Activated CD8-positive, alpha-beta T cell treated with anti-CD3 and anti-CD28 coated beads for 36 hours (primary cell): ENCODE results near the gene CRYGD. TPM values are rescaled to one million over a fixed set of nuclear protein-coding genes. Genes with fewer than 3 reads are reported as not detected.

Experiments
- ATAC-seq: fragments of 200-7000 bp; cut with Tn5 transposase; one replicate; pipeline ENCODE4 v1.10.0; 2021; ENCODE audit warnings: mild to moderate bottlenecking, moderate library complexity
- CTCF ChIA-PET: fragments of 350-600 bp; sonication (Branson Sonifier 250); formaldehyde crosslinking; loops from one replicate; lab custom pipeline; 2021; ENCODE audit warnings: antibody characterized with exemption; lab: Charles Lee
- POLR2A ChIA-PET: fragments of 350-600 bp; sonication (Branson Sonifier 250); formaldehyde crosslinking; loops from one replicate; lab custom pipeline; 2021; ENCODE audit warnings: antibody characterized with exemption; lab: Charles Lee
- DNase-seq: peaks from one replicate; pipeline ENCODE4 v3.0.0-alpha.2; 2020
- H3K27ac Mint-ChIP-seq: one replicate; pipeline ENCODE4 v1.8.0; 2021; ENCODE audit warnings: mild to moderate bottlenecking, mixed read lengths
- H3K27me3 Mint-ChIP-seq: one replicate; pipeline ENCODE4 v1.8.0; 2021; ENCODE audit warnings: mixed read lengths
- H3K36me3 Mint-ChIP-seq: one replicate; pipeline ENCODE4 v1.8.0; 2021; ENCODE audit warnings: low read depth, mixed read lengths
- H3K4me1 Mint-ChIP-seq: one replicate; pipeline ENCODE4 v1.8.0; 2021; ENCODE audit warnings: low read depth, mixed read lengths
- H3K4me3 Mint-ChIP-seq: one replicate; pipeline ENCODE4 v1.8.0; 2021; ENCODE audit warnings: mild to moderate bottlenecking, moderate library complexity, mixed read lengths
- H3K9me3 Mint-ChIP-seq: one replicate; pipeline ENCODE4 v1.8.0; 2021; ENCODE audit warnings: mixed read lengths
- CTCF ChIP-seq: fragments of 200-600 bp; IDR thresholded peaks from one replicate; pipeline ENCODE4 v1.8.0; 2022; ENCODE audit warnings: antibody characterized with exemption, mild to moderate bottlenecking
- intact Hi-C: fragments of 100-400 bp; cut with micrococcal nuclease; formaldehyde crosslinking; loops from one replicate; pipeline ENCODE4 v1.10.0; 2022
- total RNA-seq, 2 experiments: library from RNA; stranded (reverse); gene quantifications; one replicate each; pipeline ENCODE4 v1.2.3, GENCODE V29; 2021

CRYGD gene
- total RNA-seq, 2 experiments from 2014 or later = not detected

DNA sequence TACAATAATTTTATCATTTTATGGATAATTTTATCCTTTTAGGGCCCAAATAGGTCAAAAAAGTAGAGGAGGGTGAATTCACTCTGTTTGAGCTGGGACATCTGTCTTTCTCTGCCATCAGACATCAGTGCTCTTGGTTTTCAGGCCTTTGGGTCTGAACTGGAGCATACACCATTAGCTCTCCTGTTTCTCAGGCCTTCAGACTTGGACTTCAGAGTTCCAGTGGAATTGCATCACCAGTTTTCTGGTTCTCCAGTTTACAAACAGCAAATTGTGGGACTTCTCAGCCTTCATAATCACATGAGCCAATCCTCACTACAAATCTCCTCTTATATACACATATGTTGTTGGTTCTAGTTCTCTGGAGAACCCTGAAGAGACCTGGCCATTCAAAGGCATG is 33.9 kb downstream of the CRYGD start:
- intact Hi-C loops = no loop called here
- CTCF ChIA-PET = interaction anchor here (1.1 to 2.3 kb wide), 2 partner anchors 14 to 18 kb away, joined by 3 to 5 read pairs; no protein-coding TSS in a partner anchor
- DNase-seq = no peak
- Mint-ChIP-seq H3K27ac (no peak overlapping the region), H3K9me3 (peaks cover 3% of the 10 kb centered on the region), H3K4me3 (no peak overlapping the region), H3K4me1 (no peaks in the 10 kb centered on the region), H3K27me3 (no peaks in the 10 kb centered on the region), H3K36me3 (no peaks in the 10 kb centered on the region)
- POLR2A ChIA-PET = interaction anchor here (0.7 kb wide), 1 partner anchor 31 kb away, joined by 3 read pairs; no protein-coding TSS in a partner anchor
- TF ChIP-seq CTCF = no peak
- ATAC-seq = no peak

- TF ChIP-seq CTCF = no peak
- ChIA-PET CTCF (interaction anchor here (1.2 kb wide), 1 partner anchor 14 kb away, joined by 3 read pairs; no protein-coding TSS in a partner anchor), POLR2A (no interaction called here)
- no peak overlapping the region for H3K27ac Mint-ChIP-seq
- H3K4me3 Mint-ChIP-seq = no peak overlapping the region
- DNase-seq (no peak), ATAC-seq (no peak)
- no peaks in the 10 kb centered on the region for H3K4me1 Mint-ChIP-seq
- intact Hi-C loops = no loop called here
- H3K9me3 Mint-ChIP-seq = peaks cover 3% of the 10 kb centered on the region
- H3K36me3 Mint-ChIP-seq = no peaks in the 10 kb centered on the region
- peaks cover 2% of the 10 kb centered on the region for H3K27me3 Mint-ChIP-seq
Observed at GRCh38 chr2:208086029-208086428, 38.3 kb downstream of the CRYGD start.

- Mint-ChIP-seq H3K4me3 (no peak overlapping the region), H3K4me1 (no peaks in the 10 kb centered on the region), H3K27ac (no peak overlapping the region), H3K36me3 (no peaks in the 10 kb centered on the region), H3K27me3 (peaks cover 5% of the 10 kb centered on the region), H3K9me3 (peaks cover 2% of the 10 kb centered on the region)
- intact Hi-C loops = no loop called here
- ChIA-PET CTCF (interaction anchor here (1.5 to 1.9 kb wide), 2 partner anchors 11 to 14 kb away, joined by 3 to 11 read pairs; no protein-coding TSS in a partner anchor), POLR2A (no interaction called here)
- no peak for ATAC-seq
- DNase-seq = no peak
- no peak for TF ChIP-seq CTCF
Observed at GRCh38 chr2:208083807-208084206, 40.5 kb downstream of the CRYGD start.

GRCh38 chr2:208077276-208077675 is 47.0 kb downstream of the CRYGD start:
- Mint-ChIP-seq H3K4me3 (no peak overlapping the region), H3K27ac (no peak overlapping the region), H3K36me3 (no peaks in the 10 kb centered on the region), H3K9me3 (no peaks in the 10 kb centered on the region), H3K4me1 (no peaks in the 10 kb centered on the region), H3K27me3 (peaks cover 9% of the 10 kb centered on the region)
- intact Hi-C loops = no loop called here
- ATAC-seq (no peak), DNase-seq (no peak)
- no peak for TF ChIP-seq CTCF
- CTCF ChIA-PET = interaction anchor here (0.5 to 1.4 kb wide), 3 partner anchors 37 to 331 kb away, joined by 3 to 4 read pairs (median 3); no protein-coding TSS in a partner anchor
- POLR2A ChIA-PET = no interaction called here

GRCh38 chr2:208074610-208075356 is 49.5 kb downstream of the CRYGD start:
- intact Hi-C loops = no loop called here
- H3K27ac Mint-ChIP-seq = no peak overlapping the region
- peaks cover 6% of the 10 kb centered on the region for H3K27me3 Mint-ChIP-seq
- ChIA-PET CTCF (interaction anchor here (1.5 to 2.3 kb wide), 2 partner anchors 326 to 329 kb away, joined by 5 to 10 read pairs; no protein-coding TSS in a partner anchor), POLR2A (no interaction called here)
- no peaks in the 10 kb centered on the region for H3K36me3 Mint-ChIP-seq
- no peak for TF ChIP-seq CTCF
- no peak overlapping the region for H3K4me3 Mint-ChIP-seq
- DNase-seq (no peak), ATAC-seq (no peak)
- no peaks in the 10 kb centered on the region for H3K9me3 Mint-ChIP-seq
- H3K4me1 Mint-ChIP-seq = no peaks in the 10 kb centered on the region
